Measurements from ENCODE around the gene OSBP2. TPM values are rescaled to one million over a fixed set of nuclear protein-coding genes. Genes with fewer than 3 reads are reported as not detected.
A peak's percentile ranks its signal among the peaks of the same experiment; 100 is the strongest.

Gene OSBP2
- total and polyA plus RNA-seq, 8 donors, result 1.9 to 3.3 (median 2.6) TPM

DNA sequence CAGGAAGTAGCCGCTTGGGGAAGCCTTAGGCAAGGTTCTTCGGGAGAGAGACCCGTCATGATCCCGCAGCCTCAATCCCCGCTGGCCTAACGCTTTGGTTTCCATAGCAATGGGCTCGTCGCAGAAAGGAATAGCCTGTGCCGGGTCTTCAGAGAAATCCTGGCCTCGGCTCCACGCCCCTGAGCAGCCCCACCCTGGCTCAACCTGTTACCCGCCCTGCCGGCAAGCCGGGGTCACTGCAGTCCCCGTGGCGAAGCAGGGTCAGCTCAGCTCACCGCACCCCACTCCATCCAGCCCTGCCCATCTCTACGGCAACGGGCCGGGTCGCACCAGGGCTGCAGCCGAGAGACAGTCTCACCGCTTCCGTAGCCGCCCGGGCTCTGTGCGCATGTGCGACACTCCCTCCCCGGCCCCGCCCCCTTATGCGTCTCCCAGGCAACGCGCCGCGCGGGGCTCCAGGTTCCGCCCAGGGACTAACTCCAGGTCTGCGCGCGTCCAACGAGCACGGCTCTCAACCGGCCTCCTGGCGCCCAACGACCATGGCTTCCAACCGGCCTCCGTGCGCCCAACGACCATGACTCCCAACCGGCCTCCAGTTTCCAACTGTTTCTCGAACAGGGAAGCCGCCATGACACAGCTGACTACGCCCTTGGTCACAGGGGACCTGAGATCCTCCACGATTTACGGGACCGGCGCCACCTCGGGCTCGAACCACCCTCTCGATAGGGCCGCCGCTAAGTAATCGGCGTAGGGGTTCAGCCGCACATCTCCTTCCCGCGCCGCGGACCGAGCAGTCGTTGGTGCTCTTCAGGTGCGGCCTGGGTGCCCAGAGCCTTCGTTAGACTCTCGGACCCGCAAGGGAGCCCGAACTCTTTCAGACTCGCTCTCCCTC lies 26.9 kb upstream of the OSBP2 start, which contains the start of gene DUSP18:
Gene DUSP18, minus strand, starts transcription at position 382 of the 892 bp plus-strand sequence. CDS start 3,872 bp downstream, outside the sequence.
- Histone ChIP-seq H3K27me3 (no peaks in the 10 kb centered on the region), H3K4me1 (peaks cover 0 to 4% (median 0%) of the 10 kb centered on the region in 3 donors), H3K36me3 (no peaks in the 10 kb centered on the region), H3K4me3 (peak within 1 kb of the TSS; percentile 50 to 97 (median 83)), H3K27ac (peak within 1 kb of the TSS in 3 of 4 donors; percentile 33 to 48 (median 41)), H3K9me3 (no peaks in the 10 kb centered on the region)
- FAIRE-seq (no peak), DNase-seq (peak; percentile 90 to 100 (median 96)), ATAC-seq (peak; percentile 98 to 100 (median 99))
- intact Hi-C loops (cut with DNase I), result no loop called here
- 0 to 1% methylated on average over 77 of the region's 77 CpGs for WGBS, 2 donors
- TF ChIP-seq, protein P1, sequence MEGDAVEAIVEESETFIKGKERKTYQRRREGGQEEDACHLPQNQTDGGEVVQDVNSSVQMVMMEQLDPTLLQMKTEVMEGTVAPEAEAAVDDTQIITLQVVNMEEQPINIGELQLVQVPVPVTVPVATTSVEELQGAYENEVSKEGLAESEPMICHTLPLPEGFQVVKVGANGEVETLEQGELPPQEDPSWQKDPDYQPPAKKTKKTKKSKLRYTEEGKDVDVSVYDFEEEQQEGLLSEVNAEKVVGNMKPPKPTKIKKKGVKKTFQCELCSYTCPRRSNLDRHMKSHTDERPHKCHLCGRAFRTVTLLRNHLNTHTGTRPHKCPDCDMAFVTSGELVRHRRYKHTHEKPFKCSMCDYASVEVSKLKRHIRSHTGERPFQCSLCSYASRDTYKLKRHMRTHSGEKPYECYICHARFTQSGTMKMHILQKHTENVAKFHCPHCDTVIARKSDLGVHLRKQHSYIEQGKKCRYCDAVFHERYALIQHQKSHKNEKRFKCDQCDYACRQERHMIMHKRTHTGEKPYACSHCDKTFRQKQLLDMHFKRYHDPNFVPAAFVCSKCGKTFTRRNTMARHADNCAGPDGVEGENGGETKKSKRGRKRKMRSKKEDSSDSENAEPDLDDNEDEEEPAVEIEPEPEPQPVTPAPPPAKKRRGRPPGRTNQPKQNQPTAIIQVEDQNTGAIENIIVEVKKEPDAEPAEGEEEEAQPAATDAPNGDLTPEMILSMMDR (IDR thresholded peaks at IDR 0.05), result peak in 1 of 4 donors; percentile 8

GRCh38 chr22:30668386-30668710 lies 26.3 kb upstream of the OSBP2 start:
- intact Hi-C loops (cut with DNase I), result no loop called here

GRCh38 chr22:30671071-30671470 lies 23.6 kb upstream of the OSBP2 start:
- no peak for ATAC-seq
- no peak overlapping the region for H3K27ac ChIP-seq
- no peak for DNase-seq
- H3K36me3 ChIP-seq, result no peaks in the 10 kb centered on the region
- peaks cover 0 to 4% (median 0%) of the 10 kb centered on the region in 3 donors for H3K4me1 ChIP-seq
- H3K9me3 ChIP-seq, result no peaks in the 10 kb centered on the region
- 62 to 69% methylated on average over 3 of the region's 3 CpGs for WGBS, 2 donors
- H3K4me3 ChIP-seq, result no peak overlapping the region
- H3K27me3 ChIP-seq, result no peaks in the 10 kb centered on the region
- intact Hi-C loops (cut with DNase I), result no loop called here
- FAIRE-seq, result no peak
- TF ChIP-seq, protein P1 (IDR thresholded peaks at IDR 0.05), result no peak

More at GRCh38 chr22:30668386-30668710, 26.3 kb upstream of the OSBP2 start:
- H3K4me3 ChIP-seq, result peak overlapping the region; percentile 50 to 97 (median 83)
- FAIRE-seq (no peak), ATAC-seq (peak; percentile 3 to 8 (median 4)), DNase-seq (no peak)
- H3K27me3 ChIP-seq, result no peaks in the 10 kb centered on the region
- TF ChIP-seq, protein P1 (IDR thresholded peaks at IDR 0.05), result no peak
- H3K27ac ChIP-seq, result peak overlapping the region in 2 of 4 donors; percentile 33 to 48
- H3K9me3 ChIP-seq, result no peaks in the 10 kb centered on the region
- WGBS, 2 donors, result 17 to 23% methylated on average over 10 of the region's 10 CpGs
- no peaks in the 10 kb centered on the region for H3K36me3 ChIP-seq
- H3K4me1 ChIP-seq, result peaks cover 0 to 4% (median 0%) of the 10 kb centered on the region in 3 donors

GRCh38 chr22:30673136-30673535 lies 21.5 kb upstream of the OSBP2 start:
- TF ChIP-seq, protein P1 (IDR thresholded peaks at IDR 0.05), result no peak
- Histone ChIP-seq H3K36me3 (no peaks in the 10 kb centered on the region), H3K4me3 (no peak overlapping the region), H3K4me1 (no peaks in the 10 kb centered on the region), H3K27me3 (no peaks in the 10 kb centered on the region), H3K27ac (no peak overlapping the region), H3K9me3 (no peaks in the 10 kb centered on the region)
- ATAC-seq (no peak), FAIRE-seq (no peak), DNase-seq (no peak)
- WGBS, 2 donors, result 85 to 91% methylated on average over 4 of the region's 4 CpGs
- intact Hi-C loops (cut with DNase I), result no loop called here

- H3K9me3 ChIP-seq, result no peaks in the 10 kb centered on the region
- no peak overlapping the region for H3K27ac ChIP-seq
- no peak for FAIRE-seq
- no peaks in the 10 kb centered on the region for H3K36me3 ChIP-seq
- intact Hi-C loops (cut with DNase I), result no loop called here
- ATAC-seq, result no peak
- no peak overlapping the region for H3K4me3 ChIP-seq
- TF ChIP-seq, protein P1 (IDR thresholded peaks at IDR 0.05), result no peak
- no peak for DNase-seq
- H3K27me3 ChIP-seq, result no peaks in the 10 kb centered on the region
- H3K4me1 ChIP-seq, result no peaks in the 10 kb centered on the region
- 84 to 92% methylated on average over 6 of the region's 6 CpGs for WGBS, 2 donors
Measured at GRCh38 chr22:30674482-30674881, 20.2 kb upstream of the OSBP2 start.

All from pancreas (tissue), 10 donors.